HEK293T (cell line): ENCODE results near the gene NCL.

ENCODE experiments used
- FOXM1 ChIP-seq: fragments of 450-650 bp; IDR thresholded peaks from 2 replicates; pipeline ENCODE4 v1.6.1; 2017; ENCODE audit warnings: mild to moderate bottlenecking, borderline replicate concordance
- HDGF ChIP-seq: fragments of 450-650 bp; IDR thresholded peaks from 2 replicates; pipeline ENCODE4 v1.6.1; 2017; ENCODE audit warnings: antibody characterized with exemption, borderline replicate concordance
- SP1 ChIP-seq: fragments of 450-650 bp; IDR thresholded peaks from 2 replicates; pipeline ENCODE4 v1.6.1; 2017
- SUZ12 ChIP-seq: fragments of 450-650 bp; IDR thresholded peaks from 2 replicates; pipeline ENCODE4 v1.6.1; 2016; ENCODE audit warnings: mild to moderate bottlenecking

DNA sequence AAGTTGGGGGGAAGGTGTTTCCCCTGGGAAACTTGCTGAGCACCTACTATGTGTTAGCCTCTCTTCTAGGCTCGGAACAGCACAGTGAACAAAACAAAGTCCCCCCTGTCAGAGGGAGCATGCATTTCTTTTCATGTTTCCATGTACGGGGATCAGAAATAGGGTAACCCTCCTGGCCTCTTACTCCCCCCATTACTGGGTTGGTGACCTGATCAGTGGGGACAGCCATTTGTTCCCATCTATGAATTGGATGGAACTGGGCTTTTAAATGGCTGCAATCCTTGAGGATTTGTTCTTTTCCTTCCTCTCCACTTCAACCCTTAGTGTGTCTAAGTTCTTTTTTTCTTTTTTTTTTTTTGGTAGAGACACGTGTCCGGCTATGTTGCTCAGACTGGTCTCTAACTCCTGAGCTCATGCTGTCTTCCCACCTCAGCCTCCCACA is 13.7 kb downstream of the NCL start:
- TF ChIP-seq FOXM1 (no peak), SUZ12 (no peak), HDGF (no peak), SP1 (no peak)
